Activated CD4-positive, CD25-positive, alpha-beta regulatory T cell treated with anti-CD3 and anti-CD28 coated beads, Interleukin-2, amount 50 U/mL, for 72 hours (primary cell): ENCODE measurements around the gene DIRAS1.

Experiments
- DNase-seq: peaks from one replicate; pipeline ENCODE4 v3.0.0; 2021

Gene DIRAS1

GRCh38 chr19:2720777-2721569 is at the start of gene DIRAS1:
Gene DIRAS1 (minus strand): TSS chr19:2721372. CDS start chr19:2717806, 3,566 bp downstream.
- DNase-seq = no peak

DNA sequence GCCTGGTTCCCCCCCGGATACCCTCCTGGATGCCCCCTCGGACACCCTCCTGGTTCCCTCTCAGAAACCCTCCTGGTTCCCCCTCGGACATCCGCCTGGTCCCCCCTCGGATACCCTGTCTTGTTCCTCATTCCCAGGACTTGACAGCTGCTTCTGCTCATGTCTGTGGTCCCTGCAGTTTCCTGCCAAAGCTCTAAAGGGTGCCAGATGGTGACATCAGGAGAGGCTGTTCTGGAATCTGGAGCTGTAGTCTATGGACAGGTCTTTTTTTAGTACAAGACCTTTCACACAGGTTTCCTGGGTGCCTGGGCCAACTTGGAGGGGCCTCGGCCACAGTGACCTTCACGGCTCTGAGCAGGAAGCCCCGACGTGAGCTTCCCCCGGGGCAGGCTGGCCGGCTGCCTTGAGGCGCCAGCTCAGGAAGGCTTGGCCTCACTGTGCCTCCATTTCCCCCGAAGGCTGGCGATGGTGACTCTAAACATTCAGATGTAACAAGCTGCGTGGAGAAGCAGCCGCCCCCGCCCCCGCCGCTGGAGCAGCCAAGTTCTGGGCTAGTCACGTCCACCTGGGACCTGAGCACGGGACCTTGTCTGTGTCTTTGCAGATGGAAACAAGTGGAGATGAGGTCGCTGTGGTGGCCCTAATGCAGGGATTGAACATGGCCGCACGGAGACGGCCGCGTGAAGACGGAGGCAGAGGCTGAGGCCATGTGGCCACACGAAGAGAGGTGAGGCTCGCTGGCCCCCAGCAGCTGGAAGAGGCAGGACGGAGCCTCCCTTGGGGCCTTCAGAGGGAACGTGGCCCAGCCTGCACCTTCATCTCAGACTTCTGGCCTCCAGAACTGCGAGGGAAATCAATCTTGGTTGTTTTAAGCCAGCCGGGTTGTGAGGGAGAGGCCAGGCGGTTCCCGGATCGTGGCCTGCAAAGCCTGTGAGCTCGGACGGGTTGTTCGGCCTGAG is 49.2 kb upstream of the DIRAS1 start:
- DNase-seq = no peak

GRCh38 chr19:2769218-2769617 is 48.0 kb upstream of the DIRAS1 start:
- DNase-seq = no peak

- DNase-seq = no peak
These were observed 47.4 kb upstream of the DIRAS1 start for GRCh38 chr19:2768365-2769132.

DNA sequence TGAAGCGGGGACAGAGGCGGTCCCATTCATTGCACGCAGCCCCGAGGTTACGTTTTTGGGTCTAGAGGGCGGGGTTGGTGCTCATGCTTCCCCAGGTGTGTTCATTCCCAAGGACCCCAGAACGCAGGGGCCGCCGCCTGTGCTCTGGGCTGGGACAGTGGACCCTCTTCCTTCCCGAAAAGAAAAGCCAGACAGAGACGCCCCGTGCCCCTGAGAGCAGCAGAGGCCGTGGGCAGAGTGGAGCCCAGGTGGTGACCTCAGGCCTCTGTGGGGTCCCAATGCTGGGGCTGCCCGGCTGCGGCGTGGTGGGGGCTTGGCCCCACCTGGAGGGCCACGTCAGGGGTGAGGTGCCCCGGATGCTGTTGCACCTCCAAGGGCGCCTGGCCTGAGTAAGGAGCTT is 46.5 kb upstream of the DIRAS1 start:
- no peak for DNase-seq

- no peak for DNase-seq
These were observed 45.6 kb upstream of the DIRAS1 start for GRCh38 chr19:2766594-2767372.

DNA sequence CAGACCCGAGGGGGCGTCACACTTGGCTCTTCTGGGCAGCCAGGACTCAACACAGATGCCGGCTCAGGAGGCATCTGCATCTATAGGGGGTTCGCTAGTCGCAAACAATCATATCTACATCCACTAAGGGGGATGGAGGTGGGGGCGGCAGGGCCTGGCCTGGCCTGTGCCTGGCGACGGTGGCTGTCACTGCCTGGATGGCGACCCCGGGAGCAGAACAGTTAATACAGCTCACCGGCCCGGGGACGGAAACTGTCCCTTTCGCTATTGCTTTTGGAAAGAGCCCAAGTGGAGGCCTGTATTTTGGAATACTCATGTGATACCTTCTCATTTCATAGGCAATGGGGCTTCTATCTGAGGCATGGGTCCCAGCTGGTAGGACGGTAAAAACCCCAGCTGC is 44.2 kb upstream of the DIRAS1 start:
- no peak for DNase-seq

DNA sequence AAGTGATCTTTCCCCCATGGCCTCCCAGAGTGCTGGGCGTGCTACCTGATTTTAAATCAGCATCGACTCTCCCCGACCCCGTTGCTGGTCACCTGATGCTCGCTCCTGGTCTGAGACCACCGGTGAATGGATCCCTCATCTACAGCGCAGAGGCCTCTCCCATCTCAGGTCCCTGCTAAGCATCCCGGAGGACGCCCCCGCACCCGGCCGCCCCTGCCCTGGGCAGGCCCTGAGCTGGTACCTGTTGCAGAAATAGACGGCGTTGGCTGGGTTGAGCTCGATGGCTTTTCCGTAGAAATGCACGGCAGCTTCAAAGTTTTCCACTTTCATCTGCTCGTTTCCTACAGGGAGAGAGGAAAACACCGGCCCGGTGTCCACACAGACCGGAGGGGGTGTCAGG is 43.8 kb upstream of the DIRAS1 start:
- no peak for DNase-seq

- no peak for DNase-seq
These were observed 42.5 kb upstream of the DIRAS1 start for GRCh38 chr19:2763687-2764086.

- no peak for DNase-seq
These were observed 41.8 kb upstream of the DIRAS1 start for GRCh38 chr19:2762783-2763496.

DNA sequence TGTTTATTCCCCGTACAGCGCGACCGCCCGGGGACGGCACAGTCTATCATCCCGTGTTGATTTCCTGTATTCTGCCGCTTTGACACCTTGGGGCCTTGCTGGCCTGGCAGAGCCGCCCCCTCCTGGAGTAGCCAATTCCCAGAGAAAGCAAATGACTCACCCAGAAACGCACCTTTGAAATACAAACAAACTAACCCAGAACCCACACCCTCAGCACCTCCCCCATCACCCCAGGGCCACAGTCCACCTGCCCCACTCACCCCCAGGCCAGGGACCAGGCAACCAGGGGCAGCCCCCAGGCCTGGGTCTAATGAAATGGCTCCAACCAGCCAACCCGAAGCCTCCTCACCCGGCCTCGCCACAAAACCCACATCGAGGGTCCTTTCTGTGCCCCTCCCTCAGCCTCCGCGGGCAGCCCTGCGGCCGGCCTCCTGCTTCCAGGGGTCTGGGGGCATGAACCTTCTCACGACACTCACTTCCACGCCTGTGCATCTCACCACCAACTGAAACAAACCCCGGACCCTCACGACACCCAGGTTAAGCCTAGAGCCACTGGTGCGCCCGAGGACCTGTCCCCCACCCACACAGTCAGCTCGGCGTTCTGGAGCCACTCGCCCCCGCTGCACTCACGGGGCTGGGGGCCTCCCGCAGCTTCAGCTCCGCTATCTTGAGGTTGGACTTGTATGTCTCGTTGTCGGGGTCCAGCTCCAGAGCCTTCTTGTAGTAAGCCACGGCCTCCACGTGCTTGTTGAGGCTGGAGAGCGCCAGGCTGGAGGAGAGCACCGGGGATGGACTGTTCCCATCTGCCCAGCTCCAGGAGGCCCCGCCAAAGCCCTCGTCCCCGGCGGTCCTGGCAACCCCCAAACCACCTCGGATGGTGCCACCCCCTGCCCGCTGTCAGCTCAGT is 41.0 kb upstream of the DIRAS1 start:
- DNase-seq = no peak

DNA sequence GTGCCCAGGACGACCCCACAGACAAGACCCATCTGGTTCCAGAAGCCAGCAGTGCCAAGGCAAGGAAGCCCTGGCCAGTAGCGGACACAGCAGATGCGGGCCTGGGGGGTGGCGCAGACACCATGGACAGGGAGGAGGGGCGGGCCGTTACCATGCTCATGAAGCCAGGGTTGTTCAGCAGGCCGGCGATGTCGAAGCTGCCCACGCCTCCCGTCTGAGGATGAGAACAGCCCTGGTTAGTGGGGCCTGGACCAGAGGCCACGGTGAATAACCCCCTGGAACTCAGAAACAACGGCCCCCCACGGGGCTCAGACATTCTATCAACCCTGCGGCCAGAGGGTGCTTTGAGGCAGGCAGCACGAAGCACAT is 40.1 kb upstream of the DIRAS1 start:
- DNase-seq = no peak

DNA sequence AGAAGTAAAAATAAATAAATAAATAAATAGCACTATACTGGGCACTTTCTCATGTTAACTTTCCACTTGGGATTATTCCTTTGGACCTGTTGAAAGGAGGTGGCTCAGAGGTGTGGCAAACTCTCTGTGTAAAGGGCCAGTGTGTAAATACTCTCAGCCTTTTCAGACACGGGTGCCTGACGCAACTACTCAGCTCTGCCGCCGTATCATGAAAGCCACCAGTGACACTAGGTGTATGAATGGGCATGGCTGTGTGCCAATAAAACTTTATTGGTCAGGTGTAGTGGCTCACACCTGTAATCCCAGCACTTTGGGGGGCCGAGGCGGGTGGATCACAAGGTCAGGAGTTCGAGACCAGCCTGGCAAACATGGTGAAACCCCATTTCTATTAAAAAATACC is 38.8 kb upstream of the DIRAS1 start:
- no peak for DNase-seq

GRCh38 chr19:2759362-2759761 is 38.2 kb upstream of the DIRAS1 start:
- DNase-seq = no peak

- no peak for DNase-seq
These were observed 37.6 kb upstream of the DIRAS1 start for GRCh38 chr19:2758601-2759313.

GRCh38 chr19:2756921-2757881 is 36.0 kb upstream of the DIRAS1 start:
- DNase-seq = no peak

- DNase-seq = no peak
These were observed 35.3 kb upstream of the DIRAS1 start for GRCh38 chr19:2756477-2756876.

- no peak for DNase-seq
These were observed 34.6 kb upstream of the DIRAS1 start for GRCh38 chr19:2755811-2756210.

DNA sequence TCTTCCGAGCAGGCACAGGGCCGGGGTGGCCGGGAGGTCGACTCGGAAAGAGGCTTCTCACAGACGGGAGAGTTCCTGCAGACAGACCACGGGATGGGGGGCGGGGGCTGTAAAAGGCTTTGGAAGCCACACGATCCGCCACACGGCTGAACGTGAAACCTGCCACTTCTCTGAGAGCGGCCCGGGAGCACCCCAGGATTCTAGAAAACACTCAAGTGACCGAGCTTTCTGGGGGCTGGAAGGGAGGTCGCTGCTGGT is 34.2 kb upstream of the DIRAS1 start:
- DNase-seq = no peak
